HG03378 (cell line): ENCODE measurements around the gene PCSK4.
"Not testable (repeated sequence)": the region's sequence is repeated elsewhere in the genome, so short reads cannot be mapped to it uniquely, and the experiment has no call there.

Experiments
- ATAC-seq: cut with Tn5 transposase; IDR thresholded peaks from one replicate; pipeline ENCODE4 v1.9.1; 2021; ENCODE audit warnings: mild to moderate bottlenecking, moderate library complexity; ENCODE audit not compliant: unreplicated experiment

Gene PCSK4

GRCh38 chr19:1441677-1442438 lies 48.3 kb downstream of the PCSK4 start:
- ATAC-seq = no peak

GRCh38 chr19:1441022-1441426 lies 49.1 kb downstream of the PCSK4 start:
- no peak for ATAC-seq

GRCh38 chr19:1440418-1440801 lies 49.7 kb downstream of the PCSK4 start:
- ATAC-seq = no peak

- not testable (repeated sequence) for ATAC-seq
These were observed 50.4 kb downstream of the PCSK4 start for GRCh38 chr19:1439525-1440417.

GRCh38 chr19:1438933-1439354 lies 51.2 kb downstream of the PCSK4 start:
- ATAC-seq = no peak

- peak; percentile 58 for ATAC-seq
These were observed 51.9 kb downstream of the PCSK4 start, which contains the start of gene RPS15 for GRCh38 chr19:1438035-1438932. TSS of gene RPS15 (plus strand) at chr19:1438396. CDS start at chr19:1438426, 30 bp downstream.

- no peak for ATAC-seq
These were observed 52.5 kb downstream of the PCSK4 start for GRCh38 chr19:1437609-1438008.

- ATAC-seq = no peak
These were observed 54.7 kb downstream of the PCSK4 start for GRCh38 chr19:1435378-1435989.

- no peak for ATAC-seq
These were observed 55.5 kb downstream of the PCSK4 start for GRCh38 chr19:1434577-1435060.

- ATAC-seq = no peak
These were observed 56.1 kb downstream of the PCSK4 start for GRCh38 chr19:1434040-1434366.

GRCh38 chr19:1433119-1434039 lies 56.8 kb downstream of the PCSK4 start:
- ATAC-seq = no peak

- no peak for ATAC-seq
These were observed 57.7 kb downstream of the PCSK4 start for GRCh38 chr19:1432507-1432887.

GRCh38 chr19:1431759-1432506 lies 58.2 kb downstream of the PCSK4 start:
- ATAC-seq = no peak
